ENCODE results near the gene FLNB.

FLNB gene

DNA sequence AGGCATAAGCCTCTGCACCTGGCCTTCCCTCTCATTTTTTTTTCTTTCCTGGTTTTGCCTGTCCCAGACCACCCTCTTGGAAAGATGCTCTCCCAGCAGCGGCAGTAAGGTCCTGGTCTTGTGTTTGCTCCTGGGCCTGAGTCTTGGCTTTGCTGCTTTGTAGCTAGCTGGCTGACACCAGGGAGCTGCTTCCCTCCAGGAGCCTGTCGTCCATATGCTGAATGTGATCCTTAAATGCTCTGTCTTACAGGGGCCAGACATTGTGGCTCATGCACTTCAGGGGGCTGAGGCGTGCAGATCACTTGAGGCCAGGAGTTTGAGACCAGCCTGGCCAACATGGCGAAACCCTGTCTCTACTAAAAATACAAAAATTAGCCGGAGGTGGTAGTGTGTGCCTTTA is 17.2 kb downstream of the FLNB start:
- peak overlapping the region in 1 of 2 donors; percentile 72 for H3K27ac ChIP-seq
- TF ChIP-seq, protein P1, sequence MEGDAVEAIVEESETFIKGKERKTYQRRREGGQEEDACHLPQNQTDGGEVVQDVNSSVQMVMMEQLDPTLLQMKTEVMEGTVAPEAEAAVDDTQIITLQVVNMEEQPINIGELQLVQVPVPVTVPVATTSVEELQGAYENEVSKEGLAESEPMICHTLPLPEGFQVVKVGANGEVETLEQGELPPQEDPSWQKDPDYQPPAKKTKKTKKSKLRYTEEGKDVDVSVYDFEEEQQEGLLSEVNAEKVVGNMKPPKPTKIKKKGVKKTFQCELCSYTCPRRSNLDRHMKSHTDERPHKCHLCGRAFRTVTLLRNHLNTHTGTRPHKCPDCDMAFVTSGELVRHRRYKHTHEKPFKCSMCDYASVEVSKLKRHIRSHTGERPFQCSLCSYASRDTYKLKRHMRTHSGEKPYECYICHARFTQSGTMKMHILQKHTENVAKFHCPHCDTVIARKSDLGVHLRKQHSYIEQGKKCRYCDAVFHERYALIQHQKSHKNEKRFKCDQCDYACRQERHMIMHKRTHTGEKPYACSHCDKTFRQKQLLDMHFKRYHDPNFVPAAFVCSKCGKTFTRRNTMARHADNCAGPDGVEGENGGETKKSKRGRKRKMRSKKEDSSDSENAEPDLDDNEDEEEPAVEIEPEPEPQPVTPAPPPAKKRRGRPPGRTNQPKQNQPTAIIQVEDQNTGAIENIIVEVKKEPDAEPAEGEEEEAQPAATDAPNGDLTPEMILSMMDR (IDR thresholded peaks at IDR 0.05): no peak
- DNase-seq (ENCODE audit: low spot score): no peak
- no peak overlapping the region for H3K4me3 ChIP-seq

DNA sequence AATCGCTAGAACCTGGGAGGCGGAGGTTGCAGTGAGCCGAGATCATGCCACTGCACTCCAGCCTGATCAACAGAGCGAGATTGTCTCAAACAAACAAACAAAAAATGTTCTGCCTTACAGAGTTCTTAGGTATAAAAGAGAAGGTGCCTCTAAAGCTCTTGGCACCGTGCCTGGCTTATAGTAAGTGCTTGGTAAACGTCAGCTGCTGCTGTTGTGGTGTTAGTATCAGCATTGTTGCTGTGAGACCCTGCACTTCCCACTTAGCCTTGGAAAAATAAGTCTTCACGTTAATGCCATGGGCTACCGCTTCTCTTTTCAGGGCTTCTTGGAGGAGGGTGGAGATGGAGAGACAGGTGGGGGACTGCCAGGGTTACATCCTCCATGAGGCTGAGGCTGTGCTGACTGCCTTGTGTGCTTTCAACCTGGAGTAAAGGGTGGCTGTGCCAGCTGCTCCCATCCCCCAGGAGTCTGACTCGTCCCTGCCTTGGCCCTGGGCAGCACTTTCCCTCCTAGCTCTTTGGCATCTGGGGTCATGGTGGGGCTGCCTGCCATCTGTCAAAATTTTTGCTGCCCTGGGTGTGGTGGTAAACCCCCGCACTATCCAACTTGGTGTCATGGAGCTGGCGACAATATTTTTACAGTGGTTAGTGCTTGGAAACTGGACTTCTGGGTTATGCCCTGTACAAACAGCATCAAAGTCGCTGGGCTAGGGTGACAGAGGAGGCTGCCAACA is 17.8 kb downstream of the FLNB start:
- Histone ChIP-seq H3K27ac (peak overlapping the region; percentile 38 to 72), H3K4me3 (peak overlapping the region; percentile 53)
- TF ChIP-seq, protein P1 (IDR thresholded peaks at IDR 0.05): no peak
- no peak for DNase-seq (ENCODE audit: low spot score)

DNA sequence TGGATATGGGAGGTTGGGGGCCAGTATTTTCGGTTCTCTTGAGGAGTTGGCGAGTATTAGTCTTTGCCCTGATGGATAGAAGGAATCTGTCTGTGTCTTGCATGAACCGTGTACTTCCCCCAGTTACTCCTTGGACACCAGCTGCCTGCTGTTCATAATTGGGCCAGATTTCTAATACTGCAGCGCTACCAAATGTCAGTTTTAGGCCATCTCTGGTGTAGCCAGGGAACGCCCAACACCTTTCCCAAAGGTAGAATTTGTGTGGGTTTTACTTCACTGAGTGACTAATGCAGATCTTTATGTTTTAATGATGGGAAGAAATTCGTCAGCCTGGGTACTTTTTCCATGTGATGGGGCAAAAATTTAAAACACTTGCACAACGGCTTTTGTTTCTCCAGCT is 18.4 kb downstream of the FLNB start:
- peak overlapping the region; percentile 38 to 72 for H3K27ac ChIP-seq
- no peak for DNase-seq (ENCODE audit: low spot score)
- H3K4me3 ChIP-seq: peak overlapping the region; percentile 53
- TF ChIP-seq, protein P1 (IDR thresholded peaks at IDR 0.05): no peak

DNA sequence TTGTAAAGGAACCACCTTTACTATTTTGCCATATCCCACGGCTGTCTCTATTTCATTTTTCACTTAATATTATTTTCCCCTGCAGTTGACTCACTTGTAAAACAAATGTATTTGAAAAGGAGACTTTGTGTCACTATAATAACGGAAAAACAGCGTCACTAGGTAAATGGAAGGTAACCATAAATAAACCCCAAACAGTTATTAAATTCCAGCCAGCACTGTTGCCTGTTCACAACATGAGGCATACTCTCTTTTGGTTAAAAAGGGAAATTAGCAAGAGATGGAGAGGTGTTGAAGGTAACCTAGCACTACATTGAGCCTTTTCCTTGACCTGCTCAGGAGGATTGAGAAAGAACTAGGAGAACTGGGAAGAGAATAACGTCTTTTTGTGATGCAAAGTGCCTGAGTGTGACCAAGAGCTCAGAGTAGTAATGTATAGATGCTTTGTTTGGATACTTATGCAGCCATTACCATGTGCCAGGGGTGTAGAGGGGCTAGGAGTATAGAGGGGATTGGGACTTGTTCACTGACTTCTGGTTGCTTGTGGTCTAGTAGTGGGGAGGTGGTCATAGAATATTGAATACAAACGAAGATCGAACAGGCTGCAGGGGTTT is 19.6 kb downstream of the FLNB start:
- TF ChIP-seq, protein P1 (IDR thresholded peaks at IDR 0.05): no peak
- H3K27ac ChIP-seq: no peak overlapping the region
- H3K4me3 ChIP-seq: no peak overlapping the region
- DNase-seq (ENCODE audit: low spot score): no peak

DNA sequence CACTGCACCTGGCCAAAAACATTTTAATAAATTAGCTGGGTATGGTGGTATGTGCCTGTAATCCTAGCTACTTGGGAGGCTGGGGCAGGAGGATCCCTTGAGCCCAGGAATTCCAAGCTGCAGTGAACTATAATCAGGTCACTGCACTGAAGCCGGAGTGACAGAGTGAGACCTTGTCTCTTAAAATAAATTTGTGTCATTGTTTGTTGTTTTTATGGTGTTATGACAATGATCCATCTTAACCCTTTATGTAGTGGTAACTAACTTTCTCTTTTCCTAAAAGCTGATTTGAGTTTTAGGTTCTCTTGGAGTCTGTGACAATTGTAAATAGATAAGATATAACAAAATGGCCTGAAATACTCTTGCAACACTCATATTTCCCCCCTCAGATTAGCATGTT is 20.7 kb downstream of the FLNB start:
- peak overlapping the region in 1 of 2 donors; percentile 24 for H3K27ac ChIP-seq
- DNase-seq (ENCODE audit: low spot score): no peak
- H3K4me3 ChIP-seq: no peak overlapping the region
- TF ChIP-seq, protein P1 (IDR thresholded peaks at IDR 0.05): no peak

DNA sequence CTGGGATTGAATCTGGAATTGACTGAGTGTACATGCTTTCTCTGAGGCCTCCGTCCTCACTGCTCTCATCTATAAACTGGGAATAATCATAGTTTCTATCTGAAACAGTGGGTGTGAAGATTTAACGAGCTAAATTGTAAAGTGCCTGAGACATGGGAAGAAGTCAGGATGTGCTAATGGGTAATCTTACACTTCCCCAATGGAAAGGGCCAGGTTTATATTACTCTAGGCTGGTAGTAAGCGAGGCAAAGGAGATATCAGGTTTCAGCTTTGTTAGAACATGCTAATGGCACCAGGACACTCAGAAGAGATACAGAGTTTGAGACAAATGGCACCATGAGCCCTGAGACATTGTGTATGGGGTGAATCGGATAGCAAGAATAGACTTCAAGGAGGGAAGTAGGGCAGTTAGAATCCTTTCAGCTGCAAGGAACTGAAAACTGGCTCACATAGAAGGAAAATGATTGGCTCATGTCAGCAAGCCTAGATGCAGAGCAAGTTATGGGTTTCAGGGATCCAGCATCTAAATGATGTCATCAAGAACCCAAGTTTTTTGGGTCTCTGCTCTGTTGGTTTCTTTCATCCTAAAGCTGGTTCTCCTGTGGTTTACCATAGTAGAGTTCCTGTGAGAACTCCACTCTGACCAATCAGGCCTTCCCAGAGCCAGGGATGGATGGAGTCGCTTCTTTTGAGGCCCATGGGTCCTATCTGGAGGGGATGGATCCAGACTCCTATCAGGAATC is 21.8 kb downstream of the FLNB start:
- no peak for DNase-seq (ENCODE audit: low spot score)
- Histone ChIP-seq H3K4me3 (no peak overlapping the region), H3K27ac (no peak overlapping the region)
- TF ChIP-seq, protein P1 (IDR thresholded peaks at IDR 0.05): no peak
